A549 (cell line): ENCODE results near the gene SETDB1.

Experiments used
- CEBPB ChIP-seq, 2 experiments: fragments of >200 bp in 1 of 2; sonication (Bioruptor Twin) in 1 of 2; formaldehyde crosslinking in 1 of 2; IDR thresholded peaks; 2 replicates each; pipeline ENCODE4 v1.6.1; 2012 to 2016
- CTCF ChIP-seq: fragments of >200 bp; sonication (Bioruptor Twin); formaldehyde crosslinking; IDR thresholded peaks from 3 replicates; pipeline ENCODE4 v1.5.1; 2016
- EP300 ChIP-seq, 2 experiments: fragments of >200 bp; sonication (Bioruptor Twin); formaldehyde crosslinking; IDR thresholded peaks; 2 replicates in 1 of 2; 3 replicates in 1 of 2; pipeline ENCODE4 v1.6.1; 2016 to 2017
- HOXA7 ChIP-seq: fragments of 250-450 bp; sonication (Bioruptor Pico); IDR thresholded peaks from 2 replicates; pipeline ENCODE4 v1.5.0; 2020; ENCODE audit warnings: mild to moderate bottlenecking, moderate library complexity
- JUN ChIP-seq, 2 experiments: fragments of >200 bp; sonication (Bioruptor Twin); formaldehyde crosslinking; IDR thresholded peaks; 2 replicates in 1 of 2; 3 replicates in 1 of 2; pipeline ENCODE4 v1.6.1; 2016 to 2017
- PHF8 ChIP-seq: fragments of 200-600 bp; sonication (generic); IDR thresholded peaks from 2 replicates; pipeline ENCODE4 v1.6.1; 2016; ENCODE audit warnings: low read depth, mild to moderate bottlenecking, antibody characterized with exemption, moderate library complexity, borderline replicate concordance
- POLR2A ChIP-seq: IDR thresholded peaks from 2 replicates; pipeline ENCODE4 v1.6.1; 2012; ENCODE audit warnings: mild to moderate bottlenecking, low read length
- RAD21 ChIP-seq, 2 experiments: fragments of >200 bp in 1 of 2; sonication (Bioruptor Twin) in 1 of 2; formaldehyde crosslinking in 1 of 2; IDR thresholded peaks in 1 of 2; conservative IDR thresholded peaks in 1 of 2; 2 replicates in 1 of 2; 3 replicates in 1 of 2; pipeline ENCODE4 v1.6.1; 2012 to 2018; ENCODE audit warnings: inconsistent platforms in 1 of 2
- SMC3 ChIP-seq: fragments of >200 bp; sonication (Bioruptor Twin); formaldehyde crosslinking; IDR thresholded peaks from 3 replicates; pipeline ENCODE4 v1.6.1; 2018; ENCODE audit warnings: inconsistent platforms
- ZFP36 ChIP-seq: fragments of 450-650 bp; IDR thresholded peaks from 2 replicates; pipeline ENCODE4 v1.6.1; 2014; ENCODE audit warnings: borderline replicate concordance; ENCODE audit not compliant: partially characterized antibody

DNA sequence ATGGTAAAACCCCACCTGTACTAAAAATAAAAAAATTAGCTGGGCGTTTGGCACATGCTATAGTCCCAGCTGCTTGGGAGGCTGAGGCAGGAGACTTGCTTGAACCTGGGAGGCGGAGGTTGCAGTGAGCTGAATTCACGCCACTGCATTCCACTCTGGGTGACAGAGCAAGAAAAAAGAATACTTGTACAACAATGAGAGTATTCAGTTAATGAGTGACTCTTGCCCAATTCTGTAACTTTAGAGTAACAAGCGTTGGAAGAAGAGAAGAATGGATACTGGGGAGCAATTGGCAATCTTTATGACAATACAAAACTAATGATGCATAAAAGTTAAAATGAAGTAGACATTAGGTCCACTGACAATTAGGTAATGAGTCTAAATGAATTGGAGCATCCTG lies 66.5 kb downstream of the SETDB1 start:
- no peak for TF ChIP-seq ZFP36
- TF ChIP-seq CEBPB (IDR thresholded peaks at IDR 0.05): no peak
- no peak for TF ChIP-seq CTCF
- no peak for TF ChIP-seq RAD21 (conservative IDR thresholded peaks at IDR 0.05 in 1 of 2, IDR thresholded peaks at IDR 0.05 in 1 of 2)
- no peak for TF ChIP-seq SMC3
- no peak for TF ChIP-seq POLR2A
- TF ChIP-seq EP300 (IDR thresholded peaks at IDR 0.05): no peak
- no peak for TF ChIP-seq JUN (IDR thresholded peaks at IDR 0.05)
- TF ChIP-seq PHF8: no peak
- no peak for TF ChIP-seq HOXA7 (CRISPR knock-in tag)
